Dendritic cell treated with granulocyte-macrophage colony-stimulating factor and Interleukin-4, amounts not matched to agents 40 ng/mL and 50 ng/mL, for 4 days (primary cell): ENCODE results near the gene MATN4.

Experiments
- H3K27ac Mint-ChIP-seq: one replicate; pipeline ENCODE4 v1.8.0; 2022; ENCODE audit warnings: mild to moderate bottlenecking, mixed read lengths
- H3K27me3 Mint-ChIP-seq: one replicate; pipeline ENCODE4 v1.8.0; 2022; ENCODE audit warnings: mild to moderate bottlenecking, mixed read lengths
- H3K36me3 Mint-ChIP-seq: one replicate; pipeline ENCODE4 v1.8.0; 2022; ENCODE audit warnings: low read depth, mixed read lengths
- H3K4me1 Mint-ChIP-seq: one replicate; pipeline ENCODE4 v1.8.0; 2022; ENCODE audit warnings: low read depth, mixed read lengths
- H3K4me3 Mint-ChIP-seq: one replicate; pipeline ENCODE4 v1.8.0; 2022; ENCODE audit warnings: mild to moderate bottlenecking, moderate library complexity, mixed read lengths
- H3K9me3 Mint-ChIP-seq: one replicate; pipeline ENCODE4 v1.8.0; 2022; ENCODE audit warnings: mixed read lengths
- intact Hi-C: fragments of 100-400 bp; cut with micrococcal nuclease; formaldehyde crosslinking; loops from one replicate; pipeline ENCODE4 v1.15.0; 2022

The MATN4 gene

GRCh38 chr20:45336530-45337366 is 28.6 kb upstream of the MATN4 start:
- intact Hi-C loops: no loop called here
- Mint-ChIP-seq H3K27me3 (no peaks in the 10 kb centered on the region), H3K9me3 (no peaks in the 10 kb centered on the region), H3K27ac (peak overlapping the region; percentile 17), H3K4me3 (no peak overlapping the region), H3K36me3 (peaks cover 77% of the 10 kb centered on the region), H3K4me1 (peaks cover 54% of the 10 kb centered on the region)

- Mint-ChIP-seq H3K27me3 (no peaks in the 10 kb centered on the region), H3K4me1 (peaks cover 4% of the 10 kb centered on the region), H3K4me3 (no peak overlapping the region), H3K27ac (no peak overlapping the region), H3K9me3 (no peaks in the 10 kb centered on the region), H3K36me3 (peaks cover 89% of the 10 kb centered on the region)
- intact Hi-C loops: no loop called here
Observed at GRCh38 chr20:45330476-45330875, 22.4 kb upstream of the MATN4 start.

GRCh38 chr20:45329497-45330319 is 21.6 kb upstream of the MATN4 start:
- H3K4me3 Mint-ChIP-seq: no peak overlapping the region
- H3K27me3 Mint-ChIP-seq: no peaks in the 10 kb centered on the region
- H3K9me3 Mint-ChIP-seq: no peaks in the 10 kb centered on the region
- H3K27ac Mint-ChIP-seq: no peak overlapping the region
- intact Hi-C loops: no loop called here
- peaks cover 89% of the 10 kb centered on the region for H3K36me3 Mint-ChIP-seq
- H3K4me1 Mint-ChIP-seq: no peaks in the 10 kb centered on the region

GRCh38 chr20:45328451-45328850 is 20.4 kb upstream of the MATN4 start:
- Mint-ChIP-seq H3K27me3 (no peaks in the 10 kb centered on the region), H3K4me1 (peaks cover 3% of the 10 kb centered on the region), H3K36me3 (peaks cover 90% of the 10 kb centered on the region), H3K27ac (no peak overlapping the region), H3K9me3 (no peaks in the 10 kb centered on the region), H3K4me3 (no peak overlapping the region)
- intact Hi-C loops: no loop called here

GRCh38 chr20:45325371-45325770 is 17.3 kb upstream of the MATN4 start:
- peaks cover 60% of the 10 kb centered on the region for H3K36me3 Mint-ChIP-seq
- H3K9me3 Mint-ChIP-seq: no peaks in the 10 kb centered on the region
- H3K27ac Mint-ChIP-seq: no peak overlapping the region

GRCh38 chr20:45323731-45324130 is 15.6 kb upstream of the MATN4 start:
- peak overlapping the region; percentile 41 for H3K27ac Mint-ChIP-seq
- H3K9me3 Mint-ChIP-seq: no peaks in the 10 kb centered on the region
- H3K36me3 Mint-ChIP-seq: peaks cover 43% of the 10 kb centered on the region
- intact Hi-C loops: loop anchor here (1.0 to 5.0 kb wide), 4 partner anchors 39 to 448 kb away; partner anchors contain the start of gene SYS1
- peaks cover 13% of the 10 kb centered on the region for H3K4me1 Mint-ChIP-seq
- H3K27me3 Mint-ChIP-seq: peaks cover 4% of the 10 kb centered on the region
- no peak overlapping the region for H3K4me3 Mint-ChIP-seq

More at GRCh38 chr20:45325371-45325770, 17.3 kb upstream of the MATN4 start:
- Mint-ChIP-seq H3K27me3 (no peaks in the 10 kb centered on the region), H3K4me1 (peaks cover 8% of the 10 kb centered on the region), H3K4me3 (no peak overlapping the region)
- intact Hi-C loops: no loop called here

- Mint-ChIP-seq H3K4me3 (no peak overlapping the region), H3K36me3 (peaks cover 36% of the 10 kb centered on the region)
- intact Hi-C loops: loop anchor here (1.0 to 5.0 kb wide), 4 partner anchors 39 to 448 kb away; partner anchors contain the start of gene SYS1
Observed at GRCh38 chr20:45322952-45323383, 14.9 kb upstream of the MATN4 start.

GRCh38 chr20:45320948-45321595 is 13.0 kb upstream of the MATN4 start:
- no peak overlapping the region for H3K27ac Mint-ChIP-seq
- no peak overlapping the region for H3K4me3 Mint-ChIP-seq
- peaks cover 17% of the 10 kb centered on the region for H3K36me3 Mint-ChIP-seq
- intact Hi-C loops: loop anchor here (5.0 kb wide), 2 partner anchors 41 to 131 kb away; partner anchors contain the start of gene SYS1
- peaks cover 13% of the 10 kb centered on the region for H3K4me1 Mint-ChIP-seq
- H3K27me3 Mint-ChIP-seq: peaks cover 26% of the 10 kb centered on the region
- no peaks in the 10 kb centered on the region for H3K9me3 Mint-ChIP-seq

More at GRCh38 chr20:45322952-45323383, 14.9 kb upstream of the MATN4 start:
- Mint-ChIP-seq H3K4me1 (peaks cover 13% of the 10 kb centered on the region), H3K9me3 (no peaks in the 10 kb centered on the region), H3K27ac (peak overlapping the region; percentile 41), H3K27me3 (peaks cover 7% of the 10 kb centered on the region)

- H3K4me1 Mint-ChIP-seq: peaks cover 13% of the 10 kb centered on the region
- peaks cover 44% of the 10 kb centered on the region for H3K27me3 Mint-ChIP-seq
- no peak overlapping the region for H3K27ac Mint-ChIP-seq
- H3K9me3 Mint-ChIP-seq: no peaks in the 10 kb centered on the region
- intact Hi-C loops: loop anchor here (1.0 kb wide), 1 partner anchor 452 kb away; no protein-coding TSS in a partner anchor
- no peak overlapping the region for H3K4me3 Mint-ChIP-seq
- no peaks in the 10 kb centered on the region for H3K36me3 Mint-ChIP-seq
Observed at GRCh38 chr20:45318948-45319347, 10.8 kb upstream of the MATN4 start.

- no peak overlapping the region for H3K4me3 Mint-ChIP-seq
- H3K4me1 Mint-ChIP-seq: peaks cover 10% of the 10 kb centered on the region
- intact Hi-C loops: no loop called here
- no peaks in the 10 kb centered on the region for H3K36me3 Mint-ChIP-seq
- no peaks in the 10 kb centered on the region for H3K9me3 Mint-ChIP-seq
- no peak overlapping the region for H3K27ac Mint-ChIP-seq
- peaks cover 49% of the 10 kb centered on the region for H3K27me3 Mint-ChIP-seq
Observed at GRCh38 chr20:45318386-45318939, 10.4 kb upstream of the MATN4 start.

GRCh38 chr20:45317826-45318225 is 9.7 kb upstream of the MATN4 start:
- no peaks in the 10 kb centered on the region for H3K9me3 Mint-ChIP-seq
- H3K27me3 Mint-ChIP-seq: peaks cover 51% of the 10 kb centered on the region
- peaks cover 5% of the 10 kb centered on the region for H3K4me1 Mint-ChIP-seq
- H3K36me3 Mint-ChIP-seq: no peaks in the 10 kb centered on the region
- no peak overlapping the region for H3K27ac Mint-ChIP-seq
- no peak overlapping the region for H3K4me3 Mint-ChIP-seq
- intact Hi-C loops: no loop called here

GRCh38 chr20:45316150-45317080 is 8.3 kb upstream of the MATN4 start:
- Mint-ChIP-seq H3K36me3 (no peaks in the 10 kb centered on the region), H3K27ac (no peak overlapping the region), H3K27me3 (peaks cover 64% of the 10 kb centered on the region), H3K9me3 (no peaks in the 10 kb centered on the region), H3K4me1 (peaks cover 10% of the 10 kb centered on the region), H3K4me3 (no peak overlapping the region)
- intact Hi-C loops: no loop called here
